Measurements from ENCODE around the gene RPL13. TPM values are rescaled to one million over a fixed set of nuclear protein-coding genes. Genes with fewer than 3 reads are reported as not detected.
A peak's percentile ranks its signal among the peaks of the same experiment; 100 is the strongest.

Gene RPL13
- total and polyA plus RNA-seq, 2 of the 4 experiments (the other 2 are of a cell fraction) = 2,098 to 3,527 TPM

DNA sequence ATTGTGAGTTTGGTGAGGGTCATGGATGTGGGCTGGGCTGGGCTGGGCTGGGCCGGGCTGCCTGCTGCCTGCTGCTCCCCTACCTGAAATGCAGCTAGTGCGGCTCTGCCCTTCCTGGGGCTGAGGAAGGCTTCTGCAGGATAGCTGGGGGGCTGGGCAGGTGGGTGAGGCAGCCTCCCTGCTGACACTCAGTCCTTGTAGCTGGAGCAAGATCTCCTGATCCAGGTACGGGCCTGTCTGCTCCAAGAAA, 4.7 kb downstream of the RPL13 start:
- Histone ChIP-seq H4K91ac (ENCODE audit: insufficient read depth, low read depth, low read length) (no peak overlapping the region), H3K56ac (ENCODE audit: extremely low read depth, insufficient read depth, low read length) (no peak overlapping the region), H4K20me1 (ENCODE audit: insufficient read depth, low read length) (peaks cover 62% of the 10 kb centered on the region), H3K4me3 (ENCODE audit: insufficient read depth, low read depth, low read length) (no peak overlapping the region), H2BK5ac (ENCODE audit: low read depth, low read length, poor library complexity, severe bottlenecking) (no peak overlapping the region), H3K79me1 (ENCODE audit: low read depth in 1 of 2, low read length in 2 of 2) (peaks cover 27 to 49% of the 10 kb centered on the region in 2 experiments), H3K36me3 (ENCODE audit: control insufficient read depth, insufficient read depth, low read length) (peaks cover 37% of the 10 kb centered on the region), H3K23ac (ENCODE audit: low read depth, low read length) (no peak overlapping the region), H2AFZ (replicated peaks; ENCODE audit: low read length, poor library complexity) (peak overlapping the region; percentile 78), H3K4ac (ENCODE audit: low read depth, low read length) (no peak overlapping the region), H2BK120ac (ENCODE audit: low read depth, low read length) (no peak overlapping the region), H3K27me3 (ENCODE audit: control insufficient read depth, insufficient read depth, low read length) (no peaks in the 10 kb centered on the region), H4K5ac (ENCODE audit: low read depth, low read length) (no peak overlapping the region), H2AK9ac (replicated peaks; ENCODE audit: low read depth, low read length, poor library complexity) (peak overlapping the region; percentile 77), H3K14ac (replicated peaks; ENCODE audit: low read depth, low read length) (no peak overlapping the region), H2AK5ac (ENCODE audit: low read depth, low read length) (no peak overlapping the region), H3K27ac (ENCODE audit: insufficient read depth, low read length) (no peak overlapping the region), H4K8ac (ENCODE audit: low read depth in 2 of 2, low read length in 2 of 2) (no peak overlapping the region), H3K9me3 (ENCODE audit: control insufficient read depth, insufficient read depth, low read length) (no peaks in the 10 kb centered on the region), H3K4me1 (ENCODE audit: control insufficient read depth, insufficient read depth, low read length) (peaks cover 21% of the 10 kb centered on the region), H3K4me2 (ENCODE audit: low read depth, low read length) (no peak overlapping the region; the same call in 1 of the 2 replicates), H2BK15ac (ENCODE audit: low read depth, low read length) (no peak overlapping the region), H2BK20ac (ENCODE audit: low read depth, low read length) (no peak overlapping the region), H3K9me1 (ENCODE audit: insufficient read depth, low read length) (peaks cover 9% of the 10 kb centered on the region), H3K9ac (ENCODE audit: low read depth, low read length) (no peak overlapping the region), H3K18ac (ENCODE audit: low read depth, low read length) (no peak overlapping the region)
- ATAC-seq (ENCODE audit: low read depth) = peak; percentile 0; the same call in 1 of the 2 replicates
- WGBS, 2 experiments (ENCODE audit: extremely low coverage in 2 of 2, insufficient read length in 1 of 2) = 43% methylated on average over 2 of the region's 3 CpGs; no CpG with 5 or more reads in 1 of the 2 experiments
- ChIA-PET CTCF (no interaction called here), POLR2A (ENCODE audit: unreplicated experiment) (no interaction called here)
- BruUV-seq (replicated peaks) = no TSS peak
- TF ChIP-seq RCOR1 (IDR thresholded peaks at IDR 0.05; ENCODE audit: insufficient replicate concordance, low read length) (no peak), MAFK (IDR thresholded peaks at IDR 0.05; ENCODE audit: low read depth, low read length) (no peak), MXI1 (IDR thresholded peaks at IDR 0.05; ENCODE audit: borderline replicate concordance, low read depth, low read length) (no peak), BHLHE40 (IDR thresholded peaks at IDR 0.05; ENCODE audit: low read depth, low read length) (no peak)
- TF ChIP-seq, protein P1, sequence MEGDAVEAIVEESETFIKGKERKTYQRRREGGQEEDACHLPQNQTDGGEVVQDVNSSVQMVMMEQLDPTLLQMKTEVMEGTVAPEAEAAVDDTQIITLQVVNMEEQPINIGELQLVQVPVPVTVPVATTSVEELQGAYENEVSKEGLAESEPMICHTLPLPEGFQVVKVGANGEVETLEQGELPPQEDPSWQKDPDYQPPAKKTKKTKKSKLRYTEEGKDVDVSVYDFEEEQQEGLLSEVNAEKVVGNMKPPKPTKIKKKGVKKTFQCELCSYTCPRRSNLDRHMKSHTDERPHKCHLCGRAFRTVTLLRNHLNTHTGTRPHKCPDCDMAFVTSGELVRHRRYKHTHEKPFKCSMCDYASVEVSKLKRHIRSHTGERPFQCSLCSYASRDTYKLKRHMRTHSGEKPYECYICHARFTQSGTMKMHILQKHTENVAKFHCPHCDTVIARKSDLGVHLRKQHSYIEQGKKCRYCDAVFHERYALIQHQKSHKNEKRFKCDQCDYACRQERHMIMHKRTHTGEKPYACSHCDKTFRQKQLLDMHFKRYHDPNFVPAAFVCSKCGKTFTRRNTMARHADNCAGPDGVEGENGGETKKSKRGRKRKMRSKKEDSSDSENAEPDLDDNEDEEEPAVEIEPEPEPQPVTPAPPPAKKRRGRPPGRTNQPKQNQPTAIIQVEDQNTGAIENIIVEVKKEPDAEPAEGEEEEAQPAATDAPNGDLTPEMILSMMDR (conservative IDR thresholded peaks at IDR 0.05; ENCODE audit: low read depth, low read length) = no peak
- TF ChIP-seq, protein P2, sequence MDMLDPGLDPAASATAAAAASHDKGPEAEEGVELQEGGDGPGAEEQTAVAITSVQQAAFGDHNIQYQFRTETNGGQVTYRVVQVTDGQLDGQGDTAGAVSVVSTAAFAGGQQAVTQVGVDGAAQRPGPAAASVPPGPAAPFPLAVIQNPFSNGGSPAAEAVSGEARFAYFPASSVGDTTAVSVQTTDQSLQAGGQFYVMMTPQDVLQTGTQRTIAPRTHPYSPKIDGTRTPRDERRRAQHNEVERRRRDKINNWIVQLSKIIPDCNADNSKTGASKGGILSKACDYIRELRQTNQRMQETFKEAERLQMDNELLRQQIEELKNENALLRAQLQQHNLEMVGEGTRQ (IDR thresholded peaks at IDR 0.05; ENCODE audit: low read depth, low read length) = no peak
- TF ChIP-seq, protein P3, sequence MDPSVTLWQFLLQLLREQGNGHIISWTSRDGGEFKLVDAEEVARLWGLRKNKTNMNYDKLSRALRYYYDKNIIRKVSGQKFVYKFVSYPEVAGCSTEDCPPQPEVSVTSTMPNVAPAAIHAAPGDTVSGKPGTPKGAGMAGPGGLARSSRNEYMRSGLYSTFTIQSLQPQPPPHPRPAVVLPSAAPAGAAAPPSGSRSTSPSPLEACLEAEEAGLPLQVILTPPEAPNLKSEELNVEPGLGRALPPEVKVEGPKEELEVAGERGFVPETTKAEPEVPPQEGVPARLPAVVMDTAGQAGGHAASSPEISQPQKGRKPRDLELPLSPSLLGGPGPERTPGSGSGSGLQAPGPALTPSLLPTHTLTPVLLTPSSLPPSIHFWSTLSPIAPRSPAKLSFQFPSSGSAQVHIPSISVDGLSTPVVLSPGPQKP (IDR thresholded peaks at IDR 0.05; ENCODE audit: borderline replicate concordance, low read depth, low read length) = no peak
- intact Hi-C loops (cut with micrococcal nuclease) (no loop called here), in situ Hi-C loops (cut with MboI; ENCODE audit: low sequenced_read_pairs) (no loop called here), dilution Hi-C loops (cut with HindIII; ENCODE audit: low sequenced_read_pairs, unreplicated experiment) (no loop called here)
- DNase-seq = no peak

Data from IMR-90 (cell line).